HCT116 (cell line): ENCODE data around the gene FHIT. TPM values are rescaled to one million over a fixed set of nuclear protein-coding genes. Genes with fewer than 3 reads are reported as not detected.

ENCODE experiments used
- ATAC-seq: fragments of 200-7000 bp; cut with Tn5 transposase; 2 replicates; pipeline ENCODE4 v1.9.1; 2020; ENCODE audit warnings: mild to moderate bottlenecking, moderate library complexity
- BruUV-seq: library from RNA; stranded (reverse); fragments of 400-500 nt; replicated peaks from 2 replicates; lab custom pipeline; 2021; lab: Mats Ljungman, UMichigan
- CTCF ChIA-PET: fragments of 300-600 bp; sonication (Branson Sonifier 250); formaldehyde crosslinking; loops from one replicate; lab custom pipeline; 2021; ENCODE audit warnings: antibody characterized with exemption; lab: Charles Lee
- POLR2A ChIA-PET: fragments of 300-600, 350-600 bp; sonication (Branson Sonifier 250); formaldehyde crosslinking; loops from one replicate; lab custom pipeline; 2021; ENCODE audit warnings: antibody characterized with exemption; lab: Charles Lee
- RAD21 ChIA-PET, 2 experiments: fragments of 300-600 bp; sonication (Branson Sonifier 250); formaldehyde crosslinking; loops; one replicate each; lab custom pipeline; 2023; ENCODE audit warnings: low total read pairs in 2 of 2; ENCODE audit not compliant: uncharacterized antibody in 2 of 2, unreplicated experiment in 2 of 2, low non-redundant PET in 1 of 2; lab: Charles Lee
- DNase-seq: peaks from one replicate; pipeline ENCODE4 v3.0.0-alpha.2; 2010; ENCODE audit warnings: low read depth, low spot score
- H2AFZ ChIP-seq: fragments of 200-600 bp; shearing (Covaris generic), sonication (generic); 2 replicates; pipeline ENCODE4 v1.6.1; 2017; ENCODE audit warnings: low read depth, mixed run types, mixed read lengths, antibody characterized with exemption, low read length; ENCODE audit not compliant: poor library complexity, severe bottlenecking
- H3K27ac ChIP-seq: 2 replicates; pipeline ENCODE4 v1.5.1; 2012; ENCODE audit warnings: low read depth, low read length
- H3K27me3 ChIP-seq: fragments of 200-600 bp; sonication (generic); 2 replicates; pipeline ENCODE4 v1.6.1; 2016; ENCODE audit warnings: mixed run types, low read length, mixed read lengths; ENCODE audit not compliant: insufficient read depth
- H3K36me3 ChIP-seq, 2 experiments: fragments of 200-500 bp in 1 of 2; fragments of 200-600 bp in 1 of 2; sonication (Bioruptor generic) in 1 of 2; sonication (generic) in 1 of 2; 2 replicates each; pipeline versions ENCODE4 v1.5.1 to v1.6.1; 2014 to 2016; ENCODE audit warnings: low read length in 2 of 2, inconsistent platforms in 1 of 2, mixed read lengths in 1 of 2, mixed run types in 1 of 2; ENCODE audit not compliant: insufficient read depth in 2 of 2, control insufficient read depth in 1 of 2
- H3K4me1 ChIP-seq, 2 experiments: fragments of 200-600 bp in 1 of 2; sonication (generic) in 1 of 2; 2 replicates each; pipeline versions ENCODE4 v1.5.1 to v1.6.1; 2012 to 2017; ENCODE audit warnings: low read length in 2 of 2, inconsistent platforms in 1 of 2, mild to moderate bottlenecking in 1 of 2, mixed read lengths in 1 of 2, mixed run types in 1 of 2, moderate library complexity in 1 of 2; ENCODE audit not compliant: insufficient read depth in 2 of 2, control insufficient read depth in 1 of 2
- H3K4me2 ChIP-seq: fragments of 200-600 bp; sonication (generic); 2 replicates; pipeline ENCODE4 v1.6.1; 2017; ENCODE audit warnings: mixed run types, low read length, mixed read lengths
- H3K4me3 ChIP-seq, 2 experiments: fragments of 200-600 bp in 1 of 2; sonication (generic) in 1 of 2; replicated peaks in 1 of 2; 2 replicates each; pipeline ENCODE4 v1.5.1; 2011 to 2016; ENCODE audit warnings: low read length in 2 of 2, control low read depth in 1 of 2, low read depth in 1 of 2, mild to moderate bottlenecking in 1 of 2, mixed read lengths in 1 of 2, mixed run types in 1 of 2
- H3K79me2 ChIP-seq: fragments of 200-600 bp; sonication (generic); 2 replicates; pipeline ENCODE4 v1.6.1; 2017; ENCODE audit warnings: mild to moderate bottlenecking, mixed run types, low read length, moderate library complexity, mixed read lengths; ENCODE audit not compliant: insufficient read depth
- H3K9ac ChIP-seq: fragments of 200-600 bp; sonication (generic); 2 replicates; pipeline ENCODE4 v1.6.1; 2016; ENCODE audit warnings: low read length, mixed read lengths
- H3K9me2 ChIP-seq: fragments of 200-600 bp; sonication (generic), shearing (Covaris generic); 2 replicates; pipeline ENCODE4 v1.6.1; 2017; ENCODE audit warnings: mixed run types, mild to moderate bottlenecking, moderate library complexity; ENCODE audit not compliant: insufficient read depth
- H3K9me3 ChIP-seq, 2 experiments: fragments of 200-500 bp in 1 of 2; fragments of 200-600 bp in 1 of 2; sonication (Bioruptor generic) in 1 of 2; sonication (generic) in 1 of 2; 2 replicates each; pipeline ENCODE4 v1.6.1; 2014 to 2017; ENCODE audit warnings: low read length in 2 of 2, mixed read lengths in 2 of 2, inconsistent platforms in 1 of 2, low read depth in 1 of 2, mild to moderate bottlenecking in 1 of 2, mixed run types in 1 of 2, moderate library complexity in 1 of 2; ENCODE audit not compliant: control insufficient read depth in 1 of 2, insufficient read depth in 1 of 2
- H4K20me1 ChIP-seq: fragments of 200-600 bp; sonication (generic), shearing (Covaris generic); 2 replicates; pipeline ENCODE4 v1.6.1; 2017; ENCODE audit warnings: mixed run types, mild to moderate bottlenecking, moderate library complexity; ENCODE audit not compliant: insufficient read depth
- CBX3 ChIP-seq: IDR thresholded peaks from 2 replicates; pipeline ENCODE4 v1.6.1; 2012; ENCODE audit warnings: low read depth
- CEBPB ChIP-seq: IDR thresholded peaks from 2 replicates; pipeline ENCODE4 v1.6.1; 2012; ENCODE audit warnings: low read depth
- EGR1 ChIP-seq: IDR thresholded peaks from 2 replicates; pipeline ENCODE4 v1.6.1; 2012; ENCODE audit warnings: low read depth
- ELF1 ChIP-seq: IDR thresholded peaks from 2 replicates; pipeline ENCODE4 v1.6.1; 2012; ENCODE audit warnings: low read depth, borderline replicate concordance
- FOSL1 ChIP-seq: IDR thresholded peaks from 2 replicates; pipeline ENCODE4 v1.6.1; 2012; ENCODE audit warnings: low read depth
- JUND ChIP-seq: IDR thresholded peaks from 2 replicates; pipeline ENCODE4 v1.6.1; 2012
- POLR2A ChIP-seq: IDR thresholded peaks from 2 replicates; pipeline ENCODE4 v1.7.0; 2011; ENCODE audit warnings: borderline replicate concordance; ENCODE audit not compliant: insufficient read depth, insufficient read length; ENCODE audit errors: extremely low read depth
- RAD21 ChIP-seq: IDR thresholded peaks from 2 replicates; pipeline ENCODE4 v1.6.1; 2012; ENCODE audit warnings: low read depth, mild to moderate bottlenecking
- SIN3A ChIP-seq: IDR thresholded peaks from 2 replicates; pipeline ENCODE4 v1.6.1; 2012; ENCODE audit warnings: low read depth
- SRF ChIP-seq: IDR thresholded peaks from 2 replicates; pipeline ENCODE4 v1.6.1; 2012; ENCODE audit warnings: low read depth
- TCF7L2 ChIP-seq: IDR thresholded peaks from 2 replicates; pipeline ENCODE4 v1.7.0; 2011; ENCODE audit warnings: borderline replicate concordance, inconsistent platforms; ENCODE audit not compliant: insufficient read depth, insufficient read length; ENCODE audit errors: extremely low read depth
- YY1 ChIP-seq: IDR thresholded peaks from 2 replicates; pipeline ENCODE4 v1.6.1; 2011; ENCODE audit warnings: low read length, low read depth, moderate library complexity, mild to moderate bottlenecking; ENCODE audit not compliant: insufficient replicate concordance; ENCODE audit errors: extremely low read depth
- ZFX ChIP-seq: fragments of 450-650 bp; IDR thresholded peaks from 2 replicates; pipeline ENCODE4 v1.6.1; 2017
- ZNF274 ChIP-seq: fragments of 200-500 bp; sonication (Bioruptor generic); IDR thresholded peaks from 2 replicates; pipeline ENCODE4 v1.6.1; 2014; ENCODE audit warnings: mild to moderate bottlenecking, low read depth, low read length, inconsistent platforms
- intact Hi-C: fragments of 100-400 bp; cut with micrococcal nuclease; formaldehyde crosslinking; loops from 2 replicates; pipeline ENCODE4 v1.10.0; 2022
- total RNA-seq: library from RNA; stranded (reverse); gene quantifications from one replicate; pipeline ENCODE4 v1.2.1, GENCODE V29; 2021; ENCODE audit not compliant: unreplicated experiment
- TF ChIP-seq, protein P1 (sequence below), 3 experiments: fragments of 200-600 bp in 1 of 3; sonication (generic) in 1 of 3; IDR thresholded peaks in 2 of 3; conservative IDR thresholded peaks in 1 of 3; 2 replicates each; pipeline ENCODE4 v1.5.1; 2012 to 2017; ENCODE audit warnings: low read depth in 2 of 3, low read length in 2 of 3, antibody characterized with exemption in 1 of 3, borderline replicate concordance in 1 of 3, control low read depth in 1 of 3, mild to moderate bottlenecking in 1 of 3, mixed read lengths in 1 of 3, mixed run types in 1 of 3, moderate library complexity in 1 of 3; ENCODE audit not compliant: insufficient read depth in 1 of 3
- TF ChIP-seq, protein P2 (sequence below): IDR thresholded peaks from 2 replicates; pipeline ENCODE4 v1.6.1; 2012; ENCODE audit warnings: low read depth
- TF ChIP-seq, protein P3 (sequence below): IDR thresholded peaks from 2 replicates; pipeline ENCODE4 v1.6.1; 2012
- TF ChIP-seq, protein P4 (sequence below): IDR thresholded peaks from 2 replicates; pipeline ENCODE4 v1.6.1; 2012
- TF ChIP-seq, protein P5 (sequence below): IDR thresholded peaks from 2 replicates; pipeline ENCODE4 v1.6.1; 2011; ENCODE audit warnings: mild to moderate bottlenecking, low read length, moderate library complexity; ENCODE audit not compliant: insufficient replicate concordance; ENCODE audit errors: extremely low read depth

Gene FHIT
- total RNA-seq, 1 experiment from 2014 or later = 20.1 TPM

DNA sequence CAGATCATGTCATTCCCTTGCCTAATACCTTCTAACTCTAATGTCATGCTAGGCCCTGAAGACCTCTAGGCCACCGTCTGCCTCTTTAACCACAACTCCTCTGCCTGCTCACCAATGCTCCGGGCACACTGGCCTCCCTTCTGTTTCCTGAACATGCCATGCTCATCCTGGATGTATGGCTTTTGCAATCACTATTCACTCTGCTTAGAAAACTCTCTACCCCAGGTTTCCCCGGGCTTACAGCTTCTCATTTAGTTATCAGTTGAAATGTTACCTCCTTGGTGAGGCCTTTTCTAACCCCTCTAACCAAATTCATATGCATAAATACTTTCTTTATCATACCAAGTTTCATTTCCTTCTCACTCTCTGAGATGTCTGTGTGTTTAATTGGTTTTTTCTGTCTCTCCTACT lies 1473.6 kb downstream of the FHIT start:
- peaks cover 3 to 9% of the 10 kb centered on the region in 2 experiments; a peak in 1 of 4 replicates for H3K4me1 ChIP-seq
- RAD21 ChIA-PET = no interaction called here

More for the DNA sequence above, 1473.6 kb downstream of the FHIT start:
- no peak overlapping the region for H3K4me2 ChIP-seq
- no peaks in the 10 kb centered on the region for H3K27me3 ChIP-seq
- no peaks in the 10 kb centered on the region for H4K20me1 ChIP-seq
- no peak overlapping the region for H2AFZ ChIP-seq
- no peaks in the 10 kb centered on the region for H3K36me3 ChIP-seq
- H3K79me2 ChIP-seq = no peaks in the 10 kb centered on the region
- H3K4me3 ChIP-seq = no peak overlapping the region
- CTCF ChIA-PET = no interaction called here
- intact Hi-C loops = no loop called here
- BruUV-seq = no TSS peak
- H3K9me2 ChIP-seq = no peaks in the 10 kb centered on the region
- POLR2A ChIA-PET = no interaction called here
- H3K27ac ChIP-seq = no peak overlapping the region
- no peak for ATAC-seq
- no peak overlapping the region for H3K9ac ChIP-seq
- TF ChIP-seq, protein P1, sequence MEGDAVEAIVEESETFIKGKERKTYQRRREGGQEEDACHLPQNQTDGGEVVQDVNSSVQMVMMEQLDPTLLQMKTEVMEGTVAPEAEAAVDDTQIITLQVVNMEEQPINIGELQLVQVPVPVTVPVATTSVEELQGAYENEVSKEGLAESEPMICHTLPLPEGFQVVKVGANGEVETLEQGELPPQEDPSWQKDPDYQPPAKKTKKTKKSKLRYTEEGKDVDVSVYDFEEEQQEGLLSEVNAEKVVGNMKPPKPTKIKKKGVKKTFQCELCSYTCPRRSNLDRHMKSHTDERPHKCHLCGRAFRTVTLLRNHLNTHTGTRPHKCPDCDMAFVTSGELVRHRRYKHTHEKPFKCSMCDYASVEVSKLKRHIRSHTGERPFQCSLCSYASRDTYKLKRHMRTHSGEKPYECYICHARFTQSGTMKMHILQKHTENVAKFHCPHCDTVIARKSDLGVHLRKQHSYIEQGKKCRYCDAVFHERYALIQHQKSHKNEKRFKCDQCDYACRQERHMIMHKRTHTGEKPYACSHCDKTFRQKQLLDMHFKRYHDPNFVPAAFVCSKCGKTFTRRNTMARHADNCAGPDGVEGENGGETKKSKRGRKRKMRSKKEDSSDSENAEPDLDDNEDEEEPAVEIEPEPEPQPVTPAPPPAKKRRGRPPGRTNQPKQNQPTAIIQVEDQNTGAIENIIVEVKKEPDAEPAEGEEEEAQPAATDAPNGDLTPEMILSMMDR (IDR thresholded peaks at IDR 0.05 in 2 of 3, conservative IDR thresholded peaks at IDR 0.05 in 1 of 3; ENCODE audit: borderline replicate concordance in 1 of 3, insufficient read depth in 1 of 3, low read depth in 2 of 3, low read length in 2 of 3) = no peak
- TF ChIP-seq CBX3 (no peak), CEBPB (no peak), FOSL1 (no peak), EGR1 (no peak), YY1 (no peak), JUND (no peak), ELF1 (no peak), ZFX (no peak), TCF7L2 (no peak), SRF (no peak), ZNF274 (no peak), RAD21 (no peak), SIN3A (no peak), POLR2A (no peak)
- TF ChIP-seq, protein P2, sequence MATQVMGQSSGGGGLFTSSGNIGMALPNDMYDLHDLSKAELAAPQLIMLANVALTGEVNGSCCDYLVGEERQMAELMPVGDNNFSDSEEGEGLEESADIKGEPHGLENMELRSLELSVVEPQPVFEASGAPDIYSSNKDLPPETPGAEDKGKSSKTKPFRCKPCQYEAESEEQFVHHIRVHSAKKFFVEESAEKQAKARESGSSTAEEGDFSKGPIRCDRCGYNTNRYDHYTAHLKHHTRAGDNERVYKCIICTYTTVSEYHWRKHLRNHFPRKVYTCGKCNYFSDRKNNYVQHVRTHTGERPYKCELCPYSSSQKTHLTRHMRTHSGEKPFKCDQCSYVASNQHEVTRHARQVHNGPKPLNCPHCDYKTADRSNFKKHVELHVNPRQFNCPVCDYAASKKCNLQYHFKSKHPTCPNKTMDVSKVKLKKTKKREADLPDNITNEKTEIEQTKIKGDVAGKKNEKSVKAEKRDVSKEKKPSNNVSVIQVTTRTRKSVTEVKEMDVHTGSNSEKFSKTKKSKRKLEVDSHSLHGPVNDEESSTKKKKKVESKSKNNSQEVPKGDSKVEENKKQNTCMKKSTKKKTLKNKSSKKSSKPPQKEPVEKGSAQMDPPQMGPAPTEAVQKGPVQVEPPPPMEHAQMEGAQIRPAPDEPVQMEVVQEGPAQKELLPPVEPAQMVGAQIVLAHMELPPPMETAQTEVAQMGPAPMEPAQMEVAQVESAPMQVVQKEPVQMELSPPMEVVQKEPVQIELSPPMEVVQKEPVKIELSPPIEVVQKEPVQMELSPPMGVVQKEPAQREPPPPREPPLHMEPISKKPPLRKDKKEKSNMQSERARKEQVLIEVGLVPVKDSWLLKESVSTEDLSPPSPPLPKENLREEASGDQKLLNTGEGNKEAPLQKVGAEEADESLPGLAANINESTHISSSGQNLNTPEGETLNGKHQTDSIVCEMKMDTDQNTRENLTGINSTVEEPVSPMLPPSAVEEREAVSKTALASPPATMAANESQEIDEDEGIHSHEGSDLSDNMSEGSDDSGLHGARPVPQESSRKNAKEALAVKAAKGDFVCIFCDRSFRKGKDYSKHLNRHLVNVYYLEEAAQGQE = no peak
- TF ChIP-seq, protein P3, sequence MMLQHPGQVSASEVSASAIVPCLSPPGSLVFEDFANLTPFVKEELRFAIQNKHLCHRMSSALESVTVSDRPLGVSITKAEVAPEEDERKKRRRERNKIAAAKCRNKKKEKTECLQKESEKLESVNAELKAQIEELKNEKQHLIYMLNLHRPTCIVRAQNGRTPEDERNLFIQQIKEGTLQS = no peak
- TF ChIP-seq, protein P4, sequence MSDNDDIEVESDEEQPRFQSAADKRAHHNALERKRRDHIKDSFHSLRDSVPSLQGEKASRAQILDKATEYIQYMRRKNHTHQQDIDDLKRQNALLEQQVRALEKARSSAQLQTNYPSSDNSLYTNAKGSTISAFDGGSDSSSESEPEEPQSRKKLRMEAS = no peak
- TF ChIP-seq, protein P5, sequence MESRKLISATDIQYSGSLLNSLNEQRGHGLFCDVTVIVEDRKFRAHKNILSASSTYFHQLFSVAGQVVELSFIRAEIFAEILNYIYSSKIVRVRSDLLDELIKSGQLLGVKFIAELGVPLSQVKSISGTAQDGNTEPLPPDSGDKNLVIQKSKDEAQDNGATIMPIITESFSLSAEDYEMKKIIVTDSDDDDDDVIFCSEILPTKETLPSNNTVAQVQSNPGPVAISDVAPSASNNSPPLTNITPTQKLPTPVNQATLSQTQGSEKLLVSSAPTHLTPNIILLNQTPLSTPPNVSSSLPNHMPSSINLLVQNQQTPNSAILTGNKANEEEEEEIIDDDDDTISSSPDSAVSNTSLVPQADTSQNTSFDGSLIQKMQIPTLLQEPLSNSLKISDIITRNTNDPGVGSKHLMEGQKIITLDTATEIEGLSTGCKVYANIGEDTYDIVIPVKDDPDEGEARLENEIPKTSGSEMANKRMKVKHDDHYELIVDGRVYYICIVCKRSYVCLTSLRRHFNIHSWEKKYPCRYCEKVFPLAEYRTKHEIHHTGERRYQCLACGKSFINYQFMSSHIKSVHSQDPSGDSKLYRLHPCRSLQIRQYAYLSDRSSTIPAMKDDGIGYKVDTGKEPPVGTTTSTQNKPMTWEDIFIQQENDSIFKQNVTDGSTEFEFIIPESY = no peak
- no peaks in the 10 kb centered on the region for H3K9me3 ChIP-seq
- DNase-seq = no peak
